A549 (cell line): ENCODE measurements around the gene ZNF511.

Experiments
- ESRRA ChIP-seq: fragments of 150-350 bp; IDR thresholded peaks from 2 replicates; pipeline ENCODE4 v1.6.1; 2014; ENCODE audit warnings: mild to moderate bottlenecking, low read length, borderline replicate concordance
- FOXS1 ChIP-seq: fragments of 250-450 bp; sonication (Bioruptor Pico); IDR thresholded peaks from 2 replicates; pipeline ENCODE4 v1.5.0; 2020; ENCODE audit warnings: mild to moderate bottlenecking, moderate library complexity
- TF ChIP-seq, protein P1 (sequence below): fragments of >200 bp; sonication (Bioruptor Twin); formaldehyde crosslinking; IDR thresholded peaks from 3 replicates; pipeline ENCODE4 v1.5.1; 2016

GRCh38 chr10:133298466-133298865, 10.2 kb upstream of the ZNF511 start:
- TF ChIP-seq FOXS1 (CRISPR knock-in tag) (no peak), ESRRA (no peak)
- TF ChIP-seq, protein P1, sequence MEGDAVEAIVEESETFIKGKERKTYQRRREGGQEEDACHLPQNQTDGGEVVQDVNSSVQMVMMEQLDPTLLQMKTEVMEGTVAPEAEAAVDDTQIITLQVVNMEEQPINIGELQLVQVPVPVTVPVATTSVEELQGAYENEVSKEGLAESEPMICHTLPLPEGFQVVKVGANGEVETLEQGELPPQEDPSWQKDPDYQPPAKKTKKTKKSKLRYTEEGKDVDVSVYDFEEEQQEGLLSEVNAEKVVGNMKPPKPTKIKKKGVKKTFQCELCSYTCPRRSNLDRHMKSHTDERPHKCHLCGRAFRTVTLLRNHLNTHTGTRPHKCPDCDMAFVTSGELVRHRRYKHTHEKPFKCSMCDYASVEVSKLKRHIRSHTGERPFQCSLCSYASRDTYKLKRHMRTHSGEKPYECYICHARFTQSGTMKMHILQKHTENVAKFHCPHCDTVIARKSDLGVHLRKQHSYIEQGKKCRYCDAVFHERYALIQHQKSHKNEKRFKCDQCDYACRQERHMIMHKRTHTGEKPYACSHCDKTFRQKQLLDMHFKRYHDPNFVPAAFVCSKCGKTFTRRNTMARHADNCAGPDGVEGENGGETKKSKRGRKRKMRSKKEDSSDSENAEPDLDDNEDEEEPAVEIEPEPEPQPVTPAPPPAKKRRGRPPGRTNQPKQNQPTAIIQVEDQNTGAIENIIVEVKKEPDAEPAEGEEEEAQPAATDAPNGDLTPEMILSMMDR, result no peak
